DMS53 (cell line): Measurements from ENCODE around the gene MYO1F.
"Not testable (repeated sequence)": the region's sequence is repeated elsewhere in the genome, so short reads cannot be mapped to it uniquely, and the experiment has no call there.

Experiments
- DNase-seq: peaks from one replicate; lab custom pipeline; 2025; lab: John Stamatoyannopoulos, UW

Gene MYO1F

GRCh38 chr19:8577247-8577646 lies at the start of gene MYO1F:
Gene MYO1F, minus strand, starts transcription at chr19:8577442. Its CDS starts 133 bp downstream, at chr19:8577309.
- no peak for DNase-seq

- DNase-seq, result no peak
Measured at GRCh38 chr19:8626842-8627241, 49.6 kb upstream of the MYO1F start.

GRCh38 chr19:8622886-8623285 lies 45.6 kb upstream of the MYO1F start:
- not testable (repeated sequence) for DNase-seq

- no peak for DNase-seq
Measured at GRCh38 chr19:8618751-8619150, 41.5 kb upstream of the MYO1F start.

GRCh38 chr19:8617984-8618383 lies 40.7 kb upstream of the MYO1F start:
- no peak for DNase-seq

- not testable (repeated sequence) for DNase-seq
Measured at GRCh38 chr19:8617325-8617724, 40.1 kb upstream of the MYO1F start.

- DNase-seq, result no peak
Measured at GRCh38 chr19:8616861-8617260, 39.6 kb upstream of the MYO1F start.

GRCh38 chr19:8615813-8616596 lies 38.8 kb upstream of the MYO1F start:
- peak; percentile 20 for DNase-seq

- no peak for DNase-seq
Measured at GRCh38 chr19:8615024-8615423, 37.8 kb upstream of the MYO1F start.

- no peak for DNase-seq
Measured at GRCh38 chr19:8614455-8614854, 37.2 kb upstream of the MYO1F start.

- DNase-seq, result no peak
Measured at GRCh38 chr19:8612807-8613171, 35.5 kb upstream of the MYO1F start.

GRCh38 chr19:8611877-8612806 lies 34.9 kb upstream of the MYO1F start:
- DNase-seq, result peak; percentile 24

- no peak for DNase-seq
Measured at GRCh38 chr19:8611391-8611876, 34.2 kb upstream of the MYO1F start.

- no peak for DNase-seq
Measured at GRCh38 chr19:8610936-8611300, 33.7 kb upstream of the MYO1F start.

- DNase-seq, result no peak
Measured at GRCh38 chr19:8610041-8610935, 33.0 kb upstream of the MYO1F start, which contains the start of gene ADAMTS10. Gene ADAMTS10, minus strand, starts transcription at chr19:8610715. Its CDS starts 5,005 bp downstream, at chr19:8605710.

- DNase-seq, result no peak
Measured at GRCh38 chr19:8609279-8610040, 32.2 kb upstream of the MYO1F start.

- DNase-seq, result no peak
Measured at GRCh38 chr19:8608941-8609278, 31.7 kb upstream of the MYO1F start.

- DNase-seq, result no peak
Measured at GRCh38 chr19:8607386-8607785, 30.1 kb upstream of the MYO1F start.

GRCh38 chr19:8605514-8605913 lies 28.3 kb upstream of the MYO1F start:
- DNase-seq, result no peak

- DNase-seq, result no peak
Measured at GRCh38 chr19:8601796-8602195, 24.6 kb upstream of the MYO1F start.

- DNase-seq, result no peak
Measured at GRCh38 chr19:8600816-8601215, 23.6 kb upstream of the MYO1F start.
